GM12878 (cell line): Measurements from ENCODE around the gene C1orf232. TPM values are rescaled to one million over a fixed set of nuclear protein-coding genes. Genes with fewer than 3 reads are reported as not detected.

Source experiments
- ATAC-seq: fragments of 200-7000 bp; cut with Tn5 transposase; 3 replicates; pipeline ENCODE4 v1.9.1; 2020; ENCODE audit warnings: mild to moderate bottlenecking, moderate library complexity
- BruUV-seq: library from RNA; stranded (reverse); fragments of 400-500 nt; replicated peaks from 2 replicates; lab custom pipeline; 2021; lab: Mats Ljungman, UMichigan
- CTCF ChIA-PET: fragments of 300-600 bp; sonication (Branson Sonifier 250); formaldehyde crosslinking; extraction: SDS; loops from one replicate; lab custom pipeline; 2021; ENCODE audit warnings: inconsistent platforms; lab: Yijun Ruan, JAX
- POLR2A ChIA-PET: fragments of 350-600 bp; formaldehyde crosslinking; extraction: SDS; loops from one replicate; lab custom pipeline; 2021; ENCODE audit warnings: inconsistent platforms; lab: Charles Lee
- RAD21 ChIA-PET: fragments of 300-600 bp; sonication (Branson Sonifier 250); formaldehyde crosslinking; loops from one replicate; lab custom pipeline; 2023; ENCODE audit warnings: antibody characterized with exemption; ENCODE audit not compliant: unreplicated experiment; lab: Charles Lee
- SMC1A ChIA-PET: fragments of 300-600 bp; sonication (Branson Sonifier 250); formaldehyde crosslinking; loops from one replicate; lab custom pipeline; 2023; ENCODE audit not compliant: unreplicated experiment, uncharacterized antibody; lab: Charles Lee
- DNase-seq: peaks from one replicate; pipeline ENCODE4 v3.0.0-alpha.2; 2011; ENCODE audit warnings: low read depth, low spot score
- FAIRE-seq: peaks from 3 replicates; lab custom pipeline; 2011; peaks lifted over from hg19 to GRCh38; lab: Jason Lieb, UNC
- H2AFZ ChIP-seq: 2 replicates; pipeline ENCODE4 v1.6.0; 2011; ENCODE audit warnings: low read depth, low read length, control low read depth; ENCODE audit not compliant: control insufficient read depth
- H3K27ac ChIP-seq: 2 replicates; pipeline ENCODE4 v1.5.1; 2011; ENCODE audit warnings: control low read depth; ENCODE audit not compliant: control insufficient read depth, insufficient read depth
- H3K27me3 ChIP-seq, 2 experiments: replicated peaks in 1 of 2; 2 replicates each; pipeline versions ENCODE4 v1.6.0 to v1.6.1; 2011; ENCODE audit warnings: low read length in 1 of 2; ENCODE audit not compliant: control insufficient read depth in 2 of 2, insufficient read depth in 2 of 2
- H3K36me3 ChIP-seq, 2 experiments: 2 replicates each; pipeline ENCODE4 v1.5.1; 2011; ENCODE audit warnings: low read length in 1 of 2; ENCODE audit not compliant: control insufficient read depth in 2 of 2, insufficient read depth in 2 of 2
- H3K4me1 ChIP-seq: 2 replicates; pipeline ENCODE4 v1.6.1; 2011; ENCODE audit warnings: mild to moderate bottlenecking, low read length, moderate library complexity, mixed read lengths; ENCODE audit not compliant: control insufficient read depth, insufficient read depth
- H3K4me2 ChIP-seq: 2 replicates; pipeline ENCODE4 v1.6.0; 2011; ENCODE audit warnings: control low read depth; ENCODE audit not compliant: control insufficient read depth, insufficient read depth
- H3K4me3 ChIP-seq: fragments of 200-600 bp; sonication (generic); 2 replicates; pipeline ENCODE4 v1.5.1; 2016
- H3K79me2 ChIP-seq: 2 replicates; pipeline ENCODE4 v1.6.0; 2011; ENCODE audit warnings: low read length; ENCODE audit not compliant: control insufficient read depth, insufficient read depth
- H3K9ac ChIP-seq: 2 replicates; pipeline ENCODE4 v1.8.0; 2011; ENCODE audit warnings: low read length, control low read depth, mixed read lengths; ENCODE audit not compliant: control insufficient read depth, insufficient read depth
- H3K9me3 ChIP-seq: replicated peaks from 3 replicates; pipeline ENCODE4 v1.5.1; 2011; ENCODE audit warnings: mild to moderate bottlenecking, low read length; ENCODE audit not compliant: control insufficient read depth, insufficient read depth
- H4K20me1 ChIP-seq: 2 replicates; pipeline ENCODE4 v1.6.0; 2011; ENCODE audit not compliant: control insufficient read depth, insufficient read depth
- CTCF ChIP-seq, 3 experiments: IDR thresholded peaks in 2 of 3; conservative IDR thresholded peaks in 1 of 3; 2 replicates each; pipeline ENCODE4 v1.5.1; 2011; ENCODE audit warnings: low read depth in 3 of 3, low read length in 3 of 3, mild to moderate bottlenecking in 3 of 3, control low read depth in 2 of 3, moderate library complexity in 2 of 3, inconsistent platforms in 1 of 3, mixed read lengths in 1 of 3; ENCODE audit not compliant: control insufficient read depth in 2 of 3, insufficient read depth in 1 of 3; ENCODE audit errors: extremely low read depth in 1 of 3
- EGR1 ChIP-seq, 2 experiments: IDR thresholded peaks; 1 replicate in 1 of 2; 2 replicates in 1 of 2; pipeline ENCODE4 v1.6.1; 2011 to 2012; ENCODE audit warnings: low read depth in 2 of 2, low read length in 2 of 2, borderline replicate concordance in 1 of 2, mild to moderate bottlenecking in 1 of 2, moderate library complexity in 1 of 2
- HSF1 ChIP-seq: fragments of 150-350 bp; IDR thresholded peaks from 2 replicates; pipeline ENCODE4 v1.6.1; 2014; ENCODE audit warnings: mild to moderate bottlenecking, low read depth, low read length
- IKZF1 ChIP-seq: fragments of 450-650 bp; conservative IDR thresholded peaks from 2 replicates; pipeline ENCODE4 v1.6.1; 2017; ENCODE audit warnings: antibody characterized with exemption, mild to moderate bottlenecking
- LARP7 ChIP-seq: fragments of 450-650 bp; IDR thresholded peaks from 2 replicates; pipeline ENCODE4 v1.6.1; 2017; ENCODE audit warnings: mild to moderate bottlenecking
- RAD21 ChIP-seq: IDR thresholded peaks from 2 replicates; pipeline ENCODE4 v1.6.1; 2011; ENCODE audit warnings: mild to moderate bottlenecking, low read depth, low read length, moderate library complexity; ENCODE audit not compliant: insufficient read depth
- SMC3 ChIP-seq: IDR thresholded peaks from 2 replicates; pipeline ENCODE4 v1.6.1; 2011; ENCODE audit warnings: low read length, improper control_type of control experiment, borderline replicate concordance
- SPI1 ChIP-seq: IDR thresholded peaks from 2 replicates; pipeline ENCODE4 v1.6.1; 2011; ENCODE audit warnings: low read depth, mild to moderate bottlenecking, low read length, moderate library complexity, borderline replicate concordance; ENCODE audit not compliant: insufficient read depth
- YY1 ChIP-seq: IDR thresholded peaks from 2 replicates; pipeline ENCODE4 v1.6.1; 2011; ENCODE audit warnings: low read depth, mild to moderate bottlenecking, low read length
- ZBTB40 ChIP-seq: fragments of 450-650 bp; IDR thresholded peaks from 2 replicates; pipeline ENCODE4 v1.6.1; 2016; ENCODE audit warnings: mild to moderate bottlenecking, moderate library complexity, borderline replicate concordance
- WGBS: methylation state at CpG from one replicate; pipeline ENCODE4 v1.1.6; 2016; ENCODE audit warnings: low lambda C conversion rate; ENCODE audit not compliant: insufficient replicate concordance, insufficient coverage; ENCODE audit errors: missing lambda C conversion rate; 5-methylcytosine and 5-hydroxymethylcytosine counted together
- in situ Hi-C: fragments of 300-500 bp; cut with MboI; formaldehyde crosslinking; loops from 9 replicates; pipeline ENCODE4 v1.14.3; 2018; ENCODE audit warnings: mixed read lengths
- intact Hi-C: fragments of 100-400 bp; cut with micrococcal nuclease; formaldehyde crosslinking; loops from one replicate; pipeline ENCODE4 v1.14.2; 2022; ENCODE audit not compliant: unreplicated experiment
- polyA plus RNA-seq, 11 experiments: library from polyadenylated mRNA; depleted of rRNA in 4 of 11; unstranded in 6 of 11; stranded (reverse) in 5 of 11; fragments of >200 nt; fragmentation: Nextera tagmentation in 4 of 11; fragmentation: Illumina TruSeq in 1 of 11; extraction: Ambion mirVana in 4 of 11; extraction: Trizol in 1 of 11; gene quantifications; 1 replicate in 1 of 11; 2 replicates in 10 of 11; pipeline versions ENCODE4 v1.2.1 to v1.2.3, GENCODE V29; 2011 to 2016; ENCODE audit warnings: inconsistent platforms in 2 of 11, missing spikeins in 2 of 11, low read depth in 1 of 11
- total RNA-seq, 4 experiments: library from RNA; depleted of rRNA in 3 of 4; stranded (reverse); fragments of >200 nt in 3 of 4; fragmentation: Illumina TruSeq in 1 of 4; extraction: Trizol in 1 of 4; gene quantifications; 2 replicates each; pipeline versions ENCODE4 v1.2.1 to v1.2.3, GENCODE V29; 2013 to 2021

C1orf232 gene
- total and polyA plus RNA-seq, 10 of the 15 experiments (the other 5 are each of a cell fraction or from before 2014, with no cell fraction given): not detected

GRCh38 chr1:26145041-26145959, 23.5 kb downstream of the C1orf232 start:
- Histone ChIP-seq H3K27me3 (no peaks in the 10 kb centered on the region; a peak in 2 of 4 replicates), H3K27ac (no peak overlapping the region), H3K9ac (no peak overlapping the region), H3K79me2 (no peaks in the 10 kb centered on the region), H3K9me3 (no peaks in the 10 kb centered on the region)
- in situ Hi-C loops (loop anchor here (5.0 kb wide), 1 partner anchor 38 kb away; no protein-coding TSS in a partner anchor), intact Hi-C loops (loop anchor here (1.0 to 5.0 kb wide), 2 partner anchors 40 to 108 kb away; no protein-coding TSS in a partner anchor)
- CTCF ChIA-PET: interaction anchor here (0.6 to 8.7 kb wide), 41 partner anchors 10 to 290 kb away, joined by 3 to 235 read pairs (median 4); partner anchors contain the start of genes PDIK1L and ZNF593
- RAD21 ChIA-PET: interaction anchor here (0.8 to 5.4 kb wide), 20 partner anchors 9 to 272 kb away, joined by 3 to 110 read pairs (median 7); partner anchors contain the start of genes CD52, CEP85 and PAFAH2
- FAIRE-seq (peak; percentile 97), ATAC-seq (peak; percentile 95)
- POLR2A ChIA-PET: interaction anchor here (0.5 to 1.1 kb wide), 6 partner anchors 17 to 191 kb away, joined by 3 to 4 read pairs (median 3); no protein-coding TSS in a partner anchor
- no TSS peak for BruUV-seq
- TF ChIP-seq HSF1 (no peak), IKZF1 (0 out of 2 replicates have a peak, but pooled peaks have one; percentile 11), SPI1 (peak; percentile 2; the same call in 1 of the 2 replicates), SMC3 (peak; percentile 97), CTCF (IDR thresholded peaks at IDR 0.05 in 2 of 3, conservative IDR thresholded peaks at IDR 0.05 in 1 of 3; ENCODE audit: control insufficient read depth in 2 of 3, extremely low read depth in 1 of 3, insufficient read depth in 1 of 3, low read depth in 3 of 3, low read length in 3 of 3) (peak; percentile 74 to 82 (median 76)), RAD21 (peak; percentile 86), ZBTB40 (no peak), YY1 (peak; percentile 69), EGR1 (IDR thresholded peaks at IDR 0.05; ENCODE audit: borderline replicate concordance in 1 of 2, low read depth in 2 of 2, low read length in 2 of 2) (peak in 1 of 2 experiments; percentile 36; a peak in 1 of 3 replicates), LARP7 (no peak)
- TF ChIP-seq, all 136 proteins: peak for 7
- no peak overlapping the region for H3K4me3 ChIP-seq
- H3K4me2 ChIP-seq: no peak overlapping the region
- H2AFZ ChIP-seq: no peak overlapping the region
- SMC1A ChIA-PET: interaction anchor here (0.8 to 7.9 kb wide), 27 partner anchors 9 to 776 kb away, joined by 3 to 131 read pairs (median 4); partner anchors contain the start of gene SH3BGRL3
- no peaks in the 10 kb centered on the region for H4K20me1 ChIP-seq
- no peak for DNase-seq
- H3K36me3 ChIP-seq: no peaks in the 10 kb centered on the region
- WGBS: 33% methylated on average over 19 of the region's 19 CpGs
- H3K4me1 ChIP-seq: no peaks in the 10 kb centered on the region
